ENCODE data around the gene EXD2.

DNA sequence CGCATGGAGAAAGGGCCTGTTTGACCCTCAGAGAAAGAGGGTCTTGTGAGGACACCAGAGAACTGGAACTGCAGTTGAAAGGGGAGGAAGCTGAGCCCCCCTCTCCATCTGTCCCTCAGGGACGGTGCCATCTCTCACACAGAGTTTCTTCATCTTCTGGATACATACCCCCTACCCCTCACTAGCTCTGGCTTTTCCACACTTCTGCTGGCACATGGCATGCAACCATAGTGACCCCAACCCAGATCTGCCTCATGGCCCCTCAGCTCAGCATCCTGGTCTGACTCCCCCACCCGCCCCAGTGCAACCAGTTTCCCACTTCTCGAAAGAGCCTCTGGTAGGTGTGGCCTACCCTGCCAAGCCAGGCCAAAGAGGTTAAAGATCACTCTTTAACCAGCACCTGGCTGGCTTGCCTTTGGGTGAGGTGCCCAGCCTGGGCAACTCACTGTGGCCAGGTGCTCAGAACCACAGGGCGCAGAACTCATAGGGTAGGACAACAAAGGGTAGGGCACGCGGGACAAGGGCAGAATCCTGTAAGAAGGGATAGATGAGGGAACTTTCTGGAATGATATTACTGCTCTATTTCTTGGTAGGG lies 94.5 kb downstream of the EXD2 start:
- TF ChIP-seq, protein P1, sequence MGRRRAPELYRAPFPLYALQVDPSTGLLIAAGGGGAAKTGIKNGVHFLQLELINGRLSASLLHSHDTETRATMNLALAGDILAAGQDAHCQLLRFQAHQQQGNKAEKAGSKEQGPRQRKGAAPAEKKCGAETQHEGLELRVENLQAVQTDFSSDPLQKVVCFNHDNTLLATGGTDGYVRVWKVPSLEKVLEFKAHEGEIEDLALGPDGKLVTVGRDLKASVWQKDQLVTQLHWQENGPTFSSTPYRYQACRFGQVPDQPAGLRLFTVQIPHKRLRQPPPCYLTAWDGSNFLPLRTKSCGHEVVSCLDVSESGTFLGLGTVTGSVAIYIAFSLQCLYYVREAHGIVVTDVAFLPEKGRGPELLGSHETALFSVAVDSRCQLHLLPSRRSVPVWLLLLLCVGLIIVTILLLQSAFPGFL (CRISPR knock-in tag; IDR thresholded peaks at IDR 0.05; ENCODE audit: borderline replicate concordance), result no peak
- TF ChIP-seq, protein P2, sequence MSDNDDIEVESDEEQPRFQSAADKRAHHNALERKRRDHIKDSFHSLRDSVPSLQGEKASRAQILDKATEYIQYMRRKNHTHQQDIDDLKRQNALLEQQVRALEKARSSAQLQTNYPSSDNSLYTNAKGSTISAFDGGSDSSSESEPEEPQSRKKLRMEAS (CRISPR knock-in tag; IDR thresholded peaks at IDR 0.05), result no peak
- TF ChIP-seq, protein P3, sequence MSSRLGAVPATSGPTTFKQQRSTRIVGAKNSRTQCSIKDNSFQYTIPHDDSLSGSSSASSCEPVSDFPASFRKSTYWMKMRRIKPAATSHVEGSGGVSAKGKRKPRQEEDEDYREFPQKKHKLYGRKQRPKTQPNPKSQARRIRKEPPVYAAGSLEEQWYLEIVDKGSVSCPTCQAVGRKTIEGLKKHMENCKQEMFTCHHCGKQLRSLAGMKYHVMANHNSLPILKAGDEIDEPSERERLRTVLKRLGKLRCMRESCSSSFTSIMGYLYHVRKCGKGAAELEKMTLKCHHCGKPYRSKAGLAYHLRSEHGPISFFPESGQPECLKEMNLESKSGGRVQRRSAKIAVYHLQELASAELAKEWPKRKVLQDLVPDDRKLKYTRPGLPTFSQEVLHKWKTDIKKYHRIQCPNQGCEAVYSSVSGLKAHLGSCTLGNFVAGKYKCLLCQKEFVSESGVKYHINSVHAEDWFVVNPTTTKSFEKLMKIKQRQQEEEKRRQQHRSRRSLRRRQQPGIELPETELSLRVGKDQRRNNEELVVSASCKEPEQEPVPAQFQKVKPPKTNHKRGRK (CRISPR knock-in tag; IDR thresholded peaks at IDR 0.05; ENCODE audit: borderline replicate concordance), result no peak
- TF ChIP-seq, protein P4, sequence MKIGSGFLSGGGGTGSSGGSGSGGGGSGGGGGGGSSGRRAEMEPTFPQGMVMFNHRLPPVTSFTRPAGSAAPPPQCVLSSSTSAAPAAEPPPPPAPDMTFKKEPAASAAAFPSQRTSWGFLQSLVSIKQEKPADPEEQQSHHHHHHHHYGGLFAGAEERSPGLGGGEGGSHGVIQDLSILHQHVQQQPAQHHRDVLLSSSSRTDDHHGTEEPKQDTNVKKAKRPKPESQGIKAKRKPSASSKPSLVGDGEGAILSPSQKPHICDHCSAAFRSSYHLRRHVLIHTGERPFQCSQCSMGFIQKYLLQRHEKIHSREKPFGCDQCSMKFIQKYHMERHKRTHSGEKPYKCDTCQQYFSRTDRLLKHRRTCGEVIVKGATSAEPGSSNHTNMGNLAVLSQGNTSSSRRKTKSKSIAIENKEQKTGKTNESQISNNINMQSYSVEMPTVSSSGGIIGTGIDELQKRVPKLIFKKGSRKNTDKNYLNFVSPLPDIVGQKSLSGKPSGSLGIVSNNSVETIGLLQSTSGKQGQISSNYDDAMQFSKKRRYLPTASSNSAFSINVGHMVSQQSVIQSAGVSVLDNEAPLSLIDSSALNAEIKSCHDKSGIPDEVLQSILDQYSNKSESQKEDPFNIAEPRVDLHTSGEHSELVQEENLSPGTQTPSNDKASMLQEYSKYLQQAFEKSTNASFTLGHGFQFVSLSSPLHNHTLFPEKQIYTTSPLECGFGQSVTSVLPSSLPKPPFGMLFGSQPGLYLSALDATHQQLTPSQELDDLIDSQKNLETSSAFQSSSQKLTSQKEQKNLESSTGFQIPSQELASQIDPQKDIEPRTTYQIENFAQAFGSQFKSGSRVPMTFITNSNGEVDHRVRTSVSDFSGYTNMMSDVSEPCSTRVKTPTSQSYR (CRISPR knock-in tag; IDR thresholded peaks at IDR 0.05), result no peak
